ENCODE data around the gene PCDHGA4. TPM values are rescaled to one million over a fixed set of nuclear protein-coding genes. Genes with fewer than 3 reads are reported as not detected.

The PCDHGA4 gene
- total RNA-seq (1.1 TPM in 2 replicates), polyA plus RNA-seq (0.09 and 0.13 TPM in 2 replicates), polyA minus RNA-seq (0.26 and 0.43 TPM in 2 replicates)
- total RNA-seq (2013) = 0.28 TPM

GRCh38 chr5:141354900-141355469, at the start of gene PCDHGA4:
Gene PCDHGA4 (plus strand): TSS chr5:141355021. CDS start chr5:141355108, 87 bp downstream.
- peaks cover 0 to 58% (median 33%) of the 10 kb centered on the region in 4 experiments for H3K27me3 ChIP-seq (replicated peaks in 1 of 4; ENCODE audit: control extremely low read depth in 1 of 4, control insufficient read depth in 3 of 4, insufficient read depth in 4 of 4, low read length in 3 of 4)
- Mint-ChIP-seq H3K4me1 (peaks cover 2% of the 10 kb centered on the region), H3K27me3 (peaks cover 54% of the 10 kb centered on the region), H3K4me3 (no peak within 1 kb of the TSS), H3K9me3 (ENCODE audit: insufficient read depth) (peaks cover 12% of the 10 kb centered on the region), H3K27ac (no peak within 1 kb of the TSS)
- H4K20me1 ChIP-seq (ENCODE audit: control insufficient read depth, insufficient read depth, low read length, poor library complexity, severe bottlenecking) = no peaks in the 10 kb centered on the region
- no peaks in the 10 kb centered on the region for H3K4me1 ChIP-seq (ENCODE audit: control insufficient read depth in 2 of 2, insufficient read depth in 2 of 2, low read length in 2 of 2)
- no peak within 1 kb of the TSS for H3K9ac ChIP-seq (ENCODE audit: low read length)
- 32% methylated on average over 29 of the region's 29 CpGs for WGBS (ENCODE audit: insufficient coverage)
- no peak within 1 kb of the TSS for H3K4me3 ChIP-seq (ENCODE audit: control extremely low read depth in 1 of 5, extremely low read depth in 1 of 5, insufficient read depth in 1 of 5, low read depth in 2 of 5, low read length in 4 of 5)
- DNase-seq (no peak), ATAC-seq (ENCODE audit: low read depth) (no peak)
- ChIA-PET POLR2A (no interaction called here), CTCF (interaction anchor here (1.1 to 1.6 kb wide), 2 partner anchors 202 to 211 kb away, joined by 3 to 4 read pairs; no protein-coding TSS in a partner anchor)
- H3K9me3 ChIP-seq (ENCODE audit: control extremely low read depth in 1 of 3, control insufficient read depth in 2 of 3, insufficient read depth in 1 of 3, low read length in 2 of 3) = peaks cover 2 to 48% (median 26%) of the 10 kb centered on the region in 3 donors
- no peak within 1 kb of the TSS for H3K4me2 ChIP-seq (replicated peaks; ENCODE audit: low read depth, low read length, poor library complexity, severe bottlenecking)
- H2AFZ ChIP-seq (ENCODE audit: insufficient read depth, low read depth, low read length, poor library complexity, severe bottlenecking) = peak within 1 kb of the TSS; percentile 20
- no peaks in the 10 kb centered on the region for H3K36me3 ChIP-seq (replicated peaks in 1 of 2; ENCODE audit: control extremely low read depth in 1 of 2, control insufficient read depth in 1 of 2, extremely low read depth in 1 of 2, insufficient read depth in 2 of 2, low read length in 1 of 2)
- intact Hi-C loops (cut with micrococcal nuclease) = no loop called here
- no peak within 1 kb of the TSS for H3K27ac ChIP-seq (ENCODE audit: low read length in 2 of 2)
- TF ChIP-seq EZH2 (IDR thresholded peaks at IDR 0.05; ENCODE audit: borderline replicate concordance, insufficient read depth, low read depth, low read length, poor library complexity, severe bottlenecking) = no peak
- peak; percentile 58 for TF ChIP-seq CTCF (IDR thresholded peaks at IDR 0.05)
- H3K79me2 ChIP-seq (ENCODE audit: control insufficient read depth, insufficient read depth, low read length) = no peaks in the 10 kb centered on the region

GRCh38 chr5:141306630-141307029, 48.2 kb upstream of the PCDHGA4 start:
- DNase-seq (no peak), ATAC-seq (ENCODE audit: low read depth) (no peak)
- no peaks in the 10 kb centered on the region for H3K4me1 Mint-ChIP-seq
- H3K4me1 ChIP-seq (ENCODE audit: control insufficient read depth in 2 of 2, insufficient read depth in 2 of 2, low read length in 2 of 2) = no peaks in the 10 kb centered on the region
- H2AFZ ChIP-seq (ENCODE audit: insufficient read depth, low read depth, low read length, poor library complexity, severe bottlenecking) = no peak overlapping the region
- H3K4me3 ChIP-seq (ENCODE audit: control extremely low read depth in 1 of 5, extremely low read depth in 1 of 5, insufficient read depth in 1 of 5, low read depth in 2 of 5, low read length in 4 of 5) = no peak overlapping the region
- TF ChIP-seq EZH2 (IDR thresholded peaks at IDR 0.05; ENCODE audit: borderline replicate concordance, insufficient read depth, low read depth, low read length, poor library complexity, severe bottlenecking) (no peak), CTCF (IDR thresholded peaks at IDR 0.05) (no peak)
- H3K79me2 ChIP-seq (ENCODE audit: control insufficient read depth, insufficient read depth, low read length) = peaks cover 42% of the 10 kb centered on the region
- ChIA-PET CTCF (interaction anchor here (1.0 to 1.2 kb wide), 2 partner anchors 10 to 12 kb away, joined by 3 read pairs; no protein-coding TSS in a partner anchor), POLR2A (no interaction called here)
- H3K27me3 ChIP-seq (replicated peaks in 1 of 4; ENCODE audit: control extremely low read depth in 1 of 4, control insufficient read depth in 3 of 4, insufficient read depth in 4 of 4, low read length in 3 of 4) = no peaks in the 10 kb centered on the region
- WGBS (ENCODE audit: insufficient coverage) = no CpG with 5 or more reads among the region's 1 CpG
- no peaks in the 10 kb centered on the region for H3K36me3 ChIP-seq (replicated peaks in 1 of 2; ENCODE audit: control extremely low read depth in 1 of 2, control insufficient read depth in 1 of 2, extremely low read depth in 1 of 2, insufficient read depth in 2 of 2, low read length in 1 of 2)
- H3K9me3 Mint-ChIP-seq (ENCODE audit: insufficient read depth) = peaks cover 18% of the 10 kb centered on the region
- no peaks in the 10 kb centered on the region for H4K20me1 ChIP-seq (ENCODE audit: control insufficient read depth, insufficient read depth, low read length, poor library complexity, severe bottlenecking)
- no peak overlapping the region for H3K4me2 ChIP-seq (replicated peaks; ENCODE audit: low read depth, low read length, poor library complexity, severe bottlenecking)
- H3K4me3 Mint-ChIP-seq = no peak overlapping the region
- no peak overlapping the region for H3K27ac ChIP-seq (ENCODE audit: low read length in 2 of 2)
- intact Hi-C loops (cut with micrococcal nuclease) = no loop called here
- H3K27me3 Mint-ChIP-seq = no peaks in the 10 kb centered on the region
- H3K9ac ChIP-seq (ENCODE audit: low read length) = no peak overlapping the region
- peaks cover 10 to 75% (median 61%) of the 10 kb centered on the region in 3 donors for H3K9me3 ChIP-seq (ENCODE audit: control extremely low read depth in 1 of 3, control insufficient read depth in 2 of 3, insufficient read depth in 1 of 3, low read length in 2 of 3)
- no peak overlapping the region for H3K27ac Mint-ChIP-seq
